Transverse colon (tissue), 4 donors: ENCODE data around the gene RPTOR. TPM values are rescaled to one million over a fixed set of nuclear protein-coding genes. Genes with fewer than 3 reads are reported as not detected.

Experiments
- DNase-seq: peaks from one replicate; pipeline ENCODE4 v3.0.0-alpha.2; 2019
- H3K27ac ChIP-seq, 4 donors: fragments of 200-600 bp; sonication (generic); 2 replicates each; pipeline ENCODE4 v1.5.1; 2016 to 2018; ENCODE audit warnings: inconsistent platforms in 4 of 4
- H3K27me3 ChIP-seq: fragments of 200-600 bp; sonication (generic); 2 replicates; pipeline ENCODE4 v1.5.1; 2017; ENCODE audit warnings: inconsistent platforms
- H3K36me3 ChIP-seq, 4 donors: fragments of 200-600 bp; sonication (generic); 2 replicates each; pipeline ENCODE4 v1.5.1; 2017 to 2019; ENCODE audit warnings: inconsistent platforms in 4 of 4
- H3K4me1 ChIP-seq, 4 donors: fragments of 200-600 bp; sonication (generic); 2 replicates each; pipeline ENCODE4 v1.5.1; 2017 to 2020; ENCODE audit warnings: inconsistent platforms in 4 of 4
- H3K4me3 ChIP-seq, 4 donors: fragments of 200-600 bp; sonication (generic); 1 replicate in 1 of 4; 2 replicates in 3 of 4; pipeline versions ENCODE4 v1.5.1 to v1.6.1; 2017 to 2019; ENCODE audit warnings: inconsistent platforms in 4 of 4
- H3K9me3 ChIP-seq, 2 donors: fragments of 200-600 bp; sonication (generic); 2 replicates each; pipeline ENCODE4 v1.5.1; 2017 to 2019; ENCODE audit warnings: inconsistent platforms in 2 of 2
- EP300 ChIP-seq: sonication (generic); formaldehyde crosslinking; IDR thresholded peaks from one replicate; pipeline ENCODE4 v1.6.1; 2017; ENCODE audit warnings: antibody characterized with exemption, low read depth
- POLR2A ChIP-seq: fragments of 450-650 bp; IDR thresholded peaks from one replicate; pipeline ENCODE4 v1.6.1; 2016; ENCODE audit warnings: antibody characterized with exemption, mild to moderate bottlenecking, moderate library complexity
- POLR2AphosphoS5 ChIP-seq, 3 donors: sonication (generic); formaldehyde crosslinking; IDR thresholded peaks; one replicate each; pipeline ENCODE4 v1.6.1; 2016; ENCODE audit warnings: antibody characterized with exemption in 3 of 3
- WGBS, 2 donors: methylation state at CpG; one replicate each; pipeline ENCODE4 v1.1.5; 2018; ENCODE audit warnings: low coverage in 1 of 2; 5-methylcytosine and 5-hydroxymethylcytosine counted together
- in situ Hi-C, 4 donors: fragments of 200-750 bp; cut with MboI; loops; one replicate each; pipeline versions ENCODE4 v1.15.0 to v1.15.1; 2017; ENCODE audit warnings: low sequenced_read_pairs in 3 of 4, low pct_ligation_motif_present in 1 of 4, low pct_unique_long_range_greater_than_20kb in 1 of 4
- intact Hi-C: fragments of 100-400 bp; cut with DNase I; formaldehyde crosslinking; loops from one replicate; pipeline ENCODE4 v1.15.1; 2023; ENCODE audit warnings: low total_unique reads
- total RNA-seq, 4 donors: library from RNA; depleted of rRNA; stranded (reverse); fragments of >200 nt; gene quantifications; one replicate each; pipeline ENCODE4 v1.1.0, GENCODE V29; 2016
- TF ChIP-seq, protein P1 (sequence below), 5 experiments: fragments of 200-600 bp in 3 of 5; fragments of 450-650 bp in 2 of 5; sonication (generic) in 3 of 5; IDR thresholded peaks; 1 replicate in 2 of 5; 2 replicates in 3 of 5; pipeline ENCODE4 v1.5.1; 2016 to 2017; ENCODE audit warnings: antibody characterized with exemption in 5 of 5, inconsistent platforms in 3 of 5, mild to moderate bottlenecking in 2 of 5, moderate library complexity in 1 of 5

RPTOR gene
- total RNA-seq, 4 donors from 2014 or later, result 28.9 to 79.3 (median 48.0) TPM

DNA sequence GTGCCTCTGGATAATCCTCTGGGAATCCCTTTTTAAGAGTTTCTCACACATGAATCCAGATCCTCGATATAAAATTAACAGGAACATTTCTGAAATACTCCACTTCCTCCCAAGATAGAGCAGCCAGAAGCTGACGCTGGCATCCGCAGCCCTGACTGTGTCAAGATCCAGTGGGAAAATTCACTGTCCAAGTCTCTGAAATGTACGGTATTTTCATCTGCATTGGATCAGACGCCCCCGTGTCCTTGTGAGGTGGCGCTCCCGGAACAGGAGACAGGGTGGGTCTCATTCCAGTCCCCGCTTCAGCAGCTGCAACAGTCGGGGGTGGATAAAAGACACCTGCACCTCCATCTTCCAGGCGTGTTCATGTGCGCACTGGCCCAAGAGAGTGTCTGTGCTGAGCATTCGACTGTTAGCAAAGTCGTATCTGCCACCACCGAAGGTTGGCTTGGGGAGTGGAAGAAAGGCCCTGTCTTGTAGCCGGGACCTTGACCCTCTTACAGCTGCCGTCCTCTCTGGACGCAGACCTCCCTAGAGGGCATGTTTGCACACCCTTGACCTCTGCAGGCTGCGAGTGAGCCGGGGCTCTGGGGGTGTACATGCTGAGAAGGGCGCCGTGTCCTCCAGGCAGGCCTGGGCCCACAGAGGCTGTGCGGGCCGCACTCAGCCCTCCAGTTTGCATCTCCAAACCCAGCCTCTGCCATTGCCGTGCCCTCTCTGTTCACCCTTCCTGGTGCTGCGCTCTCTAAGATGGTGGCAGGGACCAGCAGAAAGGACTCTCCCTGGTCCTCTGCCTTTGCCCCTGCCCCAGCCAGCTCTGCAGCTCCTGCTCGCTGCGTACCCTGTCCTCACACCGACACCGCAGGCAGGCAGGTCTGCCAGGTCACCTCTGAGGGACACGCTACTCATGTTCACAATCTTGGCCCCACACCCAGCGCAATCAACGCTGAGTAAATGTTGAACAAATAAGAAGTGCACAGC lies 375.0 kb downstream of the RPTOR start:
- Histone ChIP-seq H3K27me3 (no peaks in the 10 kb centered on the region), H3K4me1 (no peaks in the 10 kb centered on the region), H3K9me3 (no peaks in the 10 kb centered on the region), H3K4me3 (no peak overlapping the region), H3K27ac (peak overlapping the region in 2 of 4 donors; percentile 2 to 53), H3K36me3 (no peaks in the 10 kb centered on the region)
- TF ChIP-seq POLR2A (no peak), EP300 (no peak), POLR2AphosphoS5 (IDR thresholded peaks at IDR 0.05) (no peak)
- TF ChIP-seq, protein P1, sequence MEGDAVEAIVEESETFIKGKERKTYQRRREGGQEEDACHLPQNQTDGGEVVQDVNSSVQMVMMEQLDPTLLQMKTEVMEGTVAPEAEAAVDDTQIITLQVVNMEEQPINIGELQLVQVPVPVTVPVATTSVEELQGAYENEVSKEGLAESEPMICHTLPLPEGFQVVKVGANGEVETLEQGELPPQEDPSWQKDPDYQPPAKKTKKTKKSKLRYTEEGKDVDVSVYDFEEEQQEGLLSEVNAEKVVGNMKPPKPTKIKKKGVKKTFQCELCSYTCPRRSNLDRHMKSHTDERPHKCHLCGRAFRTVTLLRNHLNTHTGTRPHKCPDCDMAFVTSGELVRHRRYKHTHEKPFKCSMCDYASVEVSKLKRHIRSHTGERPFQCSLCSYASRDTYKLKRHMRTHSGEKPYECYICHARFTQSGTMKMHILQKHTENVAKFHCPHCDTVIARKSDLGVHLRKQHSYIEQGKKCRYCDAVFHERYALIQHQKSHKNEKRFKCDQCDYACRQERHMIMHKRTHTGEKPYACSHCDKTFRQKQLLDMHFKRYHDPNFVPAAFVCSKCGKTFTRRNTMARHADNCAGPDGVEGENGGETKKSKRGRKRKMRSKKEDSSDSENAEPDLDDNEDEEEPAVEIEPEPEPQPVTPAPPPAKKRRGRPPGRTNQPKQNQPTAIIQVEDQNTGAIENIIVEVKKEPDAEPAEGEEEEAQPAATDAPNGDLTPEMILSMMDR (IDR thresholded peaks at IDR 0.05), result no peak
- WGBS, 2 donors, result 88 to 95% methylated on average over 4 to 33 of the region's 33 CpGs
- intact Hi-C loops (loop anchor here (5.0 kb wide), 1 partner anchor 1458 kb away; no protein-coding TSS in a partner anchor), in situ Hi-C loops (no loop called here)
- no peak for DNase-seq

GRCh38 chr17:80920441-80920840 lies 375.8 kb downstream of the RPTOR start:
- Histone ChIP-seq H3K4me3 (no peak overlapping the region), H3K36me3 (no peaks in the 10 kb centered on the region), H3K27ac (no peak overlapping the region), H3K27me3 (no peaks in the 10 kb centered on the region), H3K4me1 (no peaks in the 10 kb centered on the region), H3K9me3 (no peaks in the 10 kb centered on the region)
- intact Hi-C loops, result loop anchor here (5.0 kb wide), 1 partner anchor 1457 kb away; no protein-coding TSS in a partner anchor
- in situ Hi-C loops, result no loop called here
- TF ChIP-seq POLR2AphosphoS5 (IDR thresholded peaks at IDR 0.05) (no peak), POLR2A (no peak), EP300 (no peak)
- TF ChIP-seq, protein P1 (IDR thresholded peaks at IDR 0.05), result no peak
- 97% methylated on average over 18 of the region's 18 CpGs; no CpG with 5 or more reads in 1 of the 2 donors for WGBS, 2 donors
- DNase-seq, result no peak

GRCh38 chr17:80921159-80921558 lies 376.5 kb downstream of the RPTOR start:
- H3K27ac ChIP-seq, result no peak overlapping the region

More at GRCh38 chr17:80921159-80921558, 376.5 kb downstream of the RPTOR start:
- Histone ChIP-seq H3K36me3 (peaks cover 0 to 5% (median 0%) of the 10 kb centered on the region in 4 donors), H3K9me3 (no peaks in the 10 kb centered on the region), H3K27me3 (no peaks in the 10 kb centered on the region), H3K4me1 (no peaks in the 10 kb centered on the region), H3K4me3 (no peak overlapping the region)
- intact Hi-C loops, result loop anchor here (5.0 kb wide), 1 partner anchor 1456 kb away; no protein-coding TSS in a partner anchor
- in situ Hi-C loops, result no loop called here
- no peak for TF ChIP-seq POLR2A
- TF ChIP-seq POLR2AphosphoS5 (IDR thresholded peaks at IDR 0.05), result no peak
- TF ChIP-seq, protein P1 (IDR thresholded peaks at IDR 0.05), result no peak
- no peak for TF ChIP-seq EP300
- no peak for DNase-seq
- 81 to 97% methylated on average over 6 to 22 of the region's 22 CpGs for WGBS, 2 donors
